ENCODE measurements around the gene SIGLEC10.
"Not testable (repeated sequence)": the region's sequence is repeated elsewhere in the genome, so short reads cannot be mapped to it uniquely, and the experiment has no call there.

DNA sequence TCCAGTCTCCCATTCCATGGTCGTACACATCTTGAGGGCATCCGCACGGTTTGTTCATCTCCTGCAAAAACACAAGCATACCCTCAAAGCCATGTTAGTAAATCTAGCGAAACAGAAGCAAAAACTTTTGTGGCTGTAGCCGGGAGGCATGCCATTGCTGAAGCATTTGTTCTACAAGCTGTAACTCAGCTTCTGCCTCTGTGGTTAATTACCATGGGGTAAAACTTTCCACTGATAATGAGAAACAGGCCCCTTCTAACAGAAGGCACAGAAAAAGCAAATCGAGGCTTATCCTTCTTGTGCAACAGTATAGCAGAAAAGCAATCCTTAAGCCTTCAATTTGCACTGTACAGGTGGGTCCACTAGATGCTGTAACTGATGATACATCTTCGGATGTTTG, 17.5 kb downstream of the SIGLEC10 start:
- not testable (repeated sequence) for TF ChIP-seq ASH1L (IDR thresholded peaks at IDR 0.05; ENCODE audit: borderline replicate concordance, low read depth, partially characterized antibody); MXI1 (IDR thresholded peaks at IDR 0.05; ENCODE audit: low read depth, low read length); SPI1 (IDR thresholded peaks at IDR 0.05; ENCODE audit: borderline replicate concordance, low read depth, low read length); CBFB (CRISPR knock-in tag; IDR thresholded peaks at IDR 0.05); TRIM24 (IDR thresholded peaks at IDR 0.05); ATF1 (CRISPR knock-in tag; IDR thresholded peaks at IDR 0.05); ATF1 (tag; IDR thresholded peaks at IDR 0.05); TAL1 (IDR thresholded peaks at IDR 0.05); SRF (CRISPR knock-in tag; IDR thresholded peaks at IDR 0.05); EGR1 (conservative IDR thresholded peaks at IDR 0.05)
- TF ChIP-seq, protein P1, sequence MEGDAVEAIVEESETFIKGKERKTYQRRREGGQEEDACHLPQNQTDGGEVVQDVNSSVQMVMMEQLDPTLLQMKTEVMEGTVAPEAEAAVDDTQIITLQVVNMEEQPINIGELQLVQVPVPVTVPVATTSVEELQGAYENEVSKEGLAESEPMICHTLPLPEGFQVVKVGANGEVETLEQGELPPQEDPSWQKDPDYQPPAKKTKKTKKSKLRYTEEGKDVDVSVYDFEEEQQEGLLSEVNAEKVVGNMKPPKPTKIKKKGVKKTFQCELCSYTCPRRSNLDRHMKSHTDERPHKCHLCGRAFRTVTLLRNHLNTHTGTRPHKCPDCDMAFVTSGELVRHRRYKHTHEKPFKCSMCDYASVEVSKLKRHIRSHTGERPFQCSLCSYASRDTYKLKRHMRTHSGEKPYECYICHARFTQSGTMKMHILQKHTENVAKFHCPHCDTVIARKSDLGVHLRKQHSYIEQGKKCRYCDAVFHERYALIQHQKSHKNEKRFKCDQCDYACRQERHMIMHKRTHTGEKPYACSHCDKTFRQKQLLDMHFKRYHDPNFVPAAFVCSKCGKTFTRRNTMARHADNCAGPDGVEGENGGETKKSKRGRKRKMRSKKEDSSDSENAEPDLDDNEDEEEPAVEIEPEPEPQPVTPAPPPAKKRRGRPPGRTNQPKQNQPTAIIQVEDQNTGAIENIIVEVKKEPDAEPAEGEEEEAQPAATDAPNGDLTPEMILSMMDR (IDR thresholded peaks at IDR 0.05 in 2 of 3, conservative IDR thresholded peaks at IDR 0.05 in 1 of 3; ENCODE audit: insufficient read depth in 2 of 3, low read depth in 1 of 3, low read length in 3 of 3): not testable (repeated sequence)
- TF ChIP-seq, protein P2, sequence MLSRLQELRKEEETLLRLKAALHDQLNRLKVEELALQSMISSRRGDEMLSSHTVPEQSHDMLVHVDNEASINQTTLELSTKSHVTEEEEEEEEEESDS (CRISPR knock-in tag; IDR thresholded peaks at IDR 0.05): not testable (repeated sequence)

All from K562 (cell line).